Ovary (tissue), 3 donors: ENCODE measurements around the gene FMNL2.

Experiments used
- CTCF ChIP-seq, 3 donors: fragments of 450-650 bp in 2 of 3; fragments of 200-600 bp in 1 of 3; IDR thresholded peaks; one replicate each; pipeline versions ENCODE4 v1.5.1 to v1.8.0; 2016 to 2022; ENCODE audit warnings: antibody characterized with exemption in 3 of 3, mild to moderate bottlenecking in 1 of 3
- EP300 ChIP-seq: sonication (generic); formaldehyde crosslinking; IDR thresholded peaks from one replicate; pipeline ENCODE4 v1.6.1; 2017; ENCODE audit warnings: antibody characterized with exemption
- POLR2A ChIP-seq: fragments of 450-650 bp; IDR thresholded peaks from one replicate; pipeline ENCODE4 v1.6.1; 2017; ENCODE audit warnings: antibody characterized with exemption, mild to moderate bottlenecking, moderate library complexity
- donor health status: DM: no; HTN: no; CAD: no.

- TF ChIP-seq CTCF (IDR thresholded peaks at IDR 0.05) (no peak), POLR2A (no peak), EP300 (no peak)
Measured at GRCh38 chr2:152301131-152301530, 33.8 kb upstream of the FMNL2 start.
